ENCODE measurements around the gene MARF1. TPM values are rescaled to one million over a fixed set of nuclear protein-coding genes. Genes with fewer than 3 reads are reported as not detected.
"Not testable (repeated sequence)": the region's sequence is repeated elsewhere in the genome, so short reads cannot be mapped to it uniquely, and the experiment has no call there.

MARF1 gene
- total and polyA plus RNA-seq, 11 donors, result 11.4 to 61.3 (median 42.0) TPM

- Histone ChIP-seq H3K27me3 (no peaks in the 10 kb centered on the region), H3K27ac (peak overlapping the region in 11 of 12 donors; percentile 15 to 78 (median 35)), H3K36me3 (peaks cover 0 to 29% (median 10%) of the 10 kb centered on the region in 9 donors), H3K4me1 (peaks cover 0 to 36% (median 8%) of the 10 kb centered on the region in 12 donors), H3K4me3 (peak overlapping the region in 2 of 12 donors; percentile 15 to 28), H3K9me3 (no peaks in the 10 kb centered on the region)
- TF ChIP-seq CTCF (IDR thresholded peaks at IDR 0.05) (no peak), POLR2A (IDR thresholded peaks at IDR 0.05) (no peak)
- DNase-seq (no peak), ATAC-seq (no peak)
- intact Hi-C loops (cut with DNase I), result no loop called here
- 80 to 87% (median 84%) methylated on average over 5 of the region's 5 CpGs for WGBS, 4 donors
Observed at GRCh38 chr16:15660203-15660601, 17.2 kb upstream of the MARF1 start.

GRCh38 chr16:15658556-15658955 lies 15.6 kb upstream of the MARF1 start:
- ATAC-seq (no peak), DNase-seq (no peak)
- TF ChIP-seq POLR2A (IDR thresholded peaks at IDR 0.05) (no peak), CTCF (IDR thresholded peaks at IDR 0.05) (no peak)
- Histone ChIP-seq H3K27me3 (no peaks in the 10 kb centered on the region), H3K36me3 (peaks cover 0 to 18% (median 0%) of the 10 kb centered on the region in 9 donors), H3K9me3 (no peaks in the 10 kb centered on the region), H3K27ac (peak overlapping the region in 1 of 12 donors; percentile 44), H3K4me3 (no peak overlapping the region), H3K4me1 (peaks cover 0 to 44% (median 15%) of the 10 kb centered on the region in 12 donors)
- WGBS, 4 donors, result 85 to 97% (median 91%) methylated on average over 5 of the region's 5 CpGs
- intact Hi-C loops (cut with DNase I), result no loop called here

- 81 to 86% (median 83%) methylated on average over 5 to 6 of the region's 6 CpGs for WGBS, 4 donors
- H3K4me1 ChIP-seq, result peaks cover 0 to 48% (median 19%) of the 10 kb centered on the region in 12 donors
- no peak overlapping the region for H3K4me3 ChIP-seq
- H3K27ac ChIP-seq, result no peak overlapping the region
- intact Hi-C loops (cut with DNase I), result no loop called here
- ATAC-seq, result no peak
- no peak for TF ChIP-seq POLR2A (IDR thresholded peaks at IDR 0.05)
- no peak for TF ChIP-seq CTCF (IDR thresholded peaks at IDR 0.05)
- H3K27me3 ChIP-seq, result no peaks in the 10 kb centered on the region
- H3K36me3 ChIP-seq, result peaks cover 0 to 17% (median 0%) of the 10 kb centered on the region in 9 donors
- no peak for DNase-seq
- H3K9me3 ChIP-seq, result no peaks in the 10 kb centered on the region
Observed at GRCh38 chr16:15658149-15658548, 15.2 kb upstream of the MARF1 start.

- H3K4me1 ChIP-seq, result peaks cover 0 to 60% (median 28%) of the 10 kb centered on the region in 12 donors
- WGBS, 4 donors, result 94 to 100% (median 97%) methylated on average over 3 to 4 of the region's 6 CpGs
- H3K4me3 ChIP-seq; DNase-seq; H3K27me3 ChIP-seq; H3K27ac ChIP-seq; ATAC-seq; intact Hi-C loops (cut with DNase I); H3K9me3 ChIP-seq: not testable (repeated sequence)
- peaks cover 0 to 20% (median 5%) of the 10 kb centered on the region in 9 donors for H3K36me3 ChIP-seq
Observed at GRCh38 chr16:15655561-15655960, 12.6 kb upstream of the MARF1 start.

GRCh38 chr16:15654591-15654990 lies 11.6 kb upstream of the MARF1 start:
- no peak overlapping the region for H3K27ac ChIP-seq
- H3K9me3 ChIP-seq, result no peaks in the 10 kb centered on the region
- TF ChIP-seq CTCF (IDR thresholded peaks at IDR 0.05) (no peak), POLR2A (IDR thresholded peaks at IDR 0.05) (no peak)
- intact Hi-C loops (cut with DNase I), result no loop called here
- no peak overlapping the region for H3K4me3 ChIP-seq
- peaks cover 0 to 52% (median 23%) of the 10 kb centered on the region in 12 donors for H3K4me1 ChIP-seq
- ATAC-seq (no peak), DNase-seq (no peak)
- 60 to 84% (median 75%) methylated on average over 2 of the region's 2 CpGs for WGBS, 4 donors
- H3K36me3 ChIP-seq, result peaks cover 0 to 20% (median 5%) of the 10 kb centered on the region in 9 donors
- no peaks in the 10 kb centered on the region for H3K27me3 ChIP-seq
